Measurements from ENCODE around the gene GGA2.
A peak's percentile ranks its signal among the peaks of the same experiment; 100 is the strongest.
"Not testable (repeated sequence)": the region's sequence is repeated elsewhere in the genome, so short reads cannot be mapped to it uniquely, and the experiment has no call there.

The GGA2 gene

DNA sequence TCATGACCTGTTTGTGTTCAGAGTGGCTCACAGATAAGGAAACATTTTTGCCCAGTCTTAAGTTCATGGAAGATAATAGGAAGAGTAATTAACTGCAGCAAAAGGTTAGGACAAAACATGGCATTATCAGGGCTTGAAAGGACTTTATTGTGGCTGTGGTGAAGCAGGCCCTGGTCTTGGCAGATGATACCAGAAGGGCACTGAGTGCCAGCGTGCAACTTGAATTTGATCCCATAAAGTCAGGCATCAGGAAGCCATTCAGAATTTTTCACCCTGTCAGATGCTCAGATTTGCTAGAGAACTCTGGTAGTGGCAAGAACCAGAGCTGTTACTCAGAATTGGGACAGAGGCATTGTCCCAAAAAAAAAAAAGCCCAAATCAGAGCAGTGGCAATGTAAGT is 46.1 kb downstream of the GGA2 start:
- DNase-seq, result no peak

DNA sequence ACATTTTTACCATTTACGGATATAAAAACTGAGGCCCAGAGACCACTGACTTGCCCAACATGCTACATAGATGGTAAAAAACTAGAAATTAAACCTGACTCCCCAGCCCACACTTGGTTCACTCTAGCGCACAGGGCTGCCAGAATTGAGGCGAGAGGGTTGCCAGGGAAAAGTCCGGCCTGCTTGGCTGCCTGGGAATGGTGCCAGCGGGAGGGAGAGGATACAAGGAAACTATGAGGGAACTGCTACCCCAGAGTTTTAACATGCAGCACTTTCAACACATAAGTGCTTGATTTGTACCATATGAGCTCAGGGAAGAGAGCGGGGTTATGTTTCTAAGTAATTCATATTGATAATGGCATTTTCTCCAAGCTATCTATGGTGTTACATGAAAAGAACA is 47.3 kb downstream of the GGA2 start:
- DNase-seq, result not testable (repeated sequence)

DNA sequence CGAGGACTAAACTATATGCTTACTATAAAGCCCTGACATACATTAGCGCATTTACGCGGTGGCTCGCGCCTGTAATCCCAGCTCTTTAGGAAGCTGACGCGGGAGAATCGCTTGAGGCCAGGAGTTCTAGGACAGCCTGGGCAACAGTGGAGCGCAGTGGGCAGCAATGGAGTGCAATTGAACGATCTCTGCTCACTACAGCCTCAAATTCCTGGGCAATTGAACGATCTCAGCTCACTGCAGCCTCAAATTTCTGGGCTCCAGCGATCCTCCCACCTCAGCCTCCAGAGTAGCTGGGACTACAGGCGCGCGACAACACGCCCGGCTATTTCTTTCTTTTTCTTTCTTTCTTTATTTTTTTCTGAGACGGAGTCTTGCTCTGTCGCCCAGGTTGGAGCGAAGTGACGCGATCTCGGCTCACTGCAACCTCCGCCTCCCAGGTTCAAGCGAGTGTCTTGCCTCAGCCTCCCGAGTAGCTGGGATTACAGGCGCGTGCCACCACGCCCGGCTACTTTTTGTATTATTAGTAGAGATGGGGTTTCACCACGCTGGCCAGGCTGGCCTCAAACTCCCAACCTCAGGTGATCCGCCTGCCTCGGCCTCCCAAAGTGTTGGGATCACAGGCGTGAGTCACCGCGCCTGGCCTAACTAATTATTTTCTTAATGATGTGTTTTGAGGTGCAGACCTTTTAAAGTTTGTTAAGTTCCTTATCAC is 56.8 kb downstream of the GGA2 start:
- DNase-seq, result no peak

DNA sequence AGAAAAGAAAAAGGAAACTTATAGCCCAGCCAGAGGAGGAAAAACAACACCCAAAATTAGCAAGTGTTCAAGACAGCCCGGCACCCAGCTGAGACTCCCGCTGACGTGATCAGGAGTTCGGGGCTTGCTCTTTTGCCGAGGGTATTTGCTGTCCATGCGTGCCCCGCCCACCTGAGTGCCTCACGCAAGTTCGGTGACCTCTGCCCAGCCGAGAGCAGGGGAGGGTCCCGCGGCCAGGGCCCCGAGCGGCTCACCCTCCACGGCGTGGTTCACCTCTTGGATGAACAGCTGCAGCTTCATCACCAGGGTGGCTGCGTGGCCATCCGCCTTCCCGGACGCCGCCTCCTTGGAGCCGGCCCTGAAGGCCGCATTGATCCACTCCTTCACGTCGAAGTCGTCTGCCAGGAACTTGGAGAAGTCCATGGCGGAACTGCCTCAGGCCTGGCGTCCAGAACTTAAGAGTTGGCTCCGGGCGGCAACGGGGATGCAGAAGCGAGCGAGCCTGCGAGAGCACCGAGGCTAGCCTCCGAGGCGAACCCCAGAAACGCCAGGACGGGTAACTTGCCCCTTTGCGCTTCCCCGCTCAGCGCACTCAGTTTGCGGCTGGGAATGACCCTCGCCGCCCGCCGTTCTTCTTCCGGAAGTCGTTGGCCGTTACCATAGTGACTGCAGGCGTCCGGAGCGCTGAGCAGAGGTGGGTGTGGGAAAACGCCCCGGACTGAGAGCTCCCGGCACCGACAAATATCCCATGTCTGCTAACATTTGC is 57.5 kb downstream of the GGA2 start, which contains the start of gene COG7:
Gene COG7, minus strand, starts transcription at position 618 of the 766 bp plus-strand sequence. Its CDS starts 195 bp downstream, at position 423.
- peak; percentile 80 for DNase-seq

DNA sequence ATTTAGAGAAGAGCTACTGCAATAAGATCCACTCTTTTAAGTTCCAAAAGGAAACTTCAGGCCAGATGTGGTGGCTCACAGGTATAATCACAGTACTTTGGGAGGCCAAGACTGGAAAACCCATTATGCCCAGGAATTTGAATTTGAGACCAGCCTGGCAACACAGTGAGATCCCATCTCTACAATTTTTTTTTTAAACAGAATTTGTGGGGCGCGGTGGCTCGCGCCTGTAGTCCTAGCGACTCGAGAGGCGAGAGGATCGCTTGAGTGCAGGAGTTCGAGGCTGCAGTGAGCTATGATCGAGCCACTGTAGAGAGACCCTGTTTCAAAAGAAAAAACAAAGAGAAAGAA is 58.1 kb downstream of the GGA2 start:
- DNase-seq, result no peak

DNA sequence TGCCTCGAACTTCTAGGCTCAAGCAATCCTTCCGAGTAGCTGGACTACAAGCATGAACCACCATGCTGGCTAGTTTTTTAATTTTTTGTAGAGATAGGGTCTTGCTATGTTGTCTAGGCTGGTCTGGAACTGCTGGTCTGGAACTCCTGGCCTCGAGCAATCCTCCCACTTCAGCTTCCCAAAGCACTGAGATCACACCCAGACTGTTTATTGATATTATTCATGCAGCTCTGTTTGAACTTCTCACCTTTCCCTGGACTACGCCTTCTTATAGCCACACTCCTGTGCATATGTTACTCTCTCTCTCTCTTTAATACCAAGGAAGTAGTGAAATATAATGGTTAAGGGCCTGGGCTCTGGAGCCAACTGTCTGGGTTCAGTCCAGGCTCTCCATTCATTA is 61.9 kb downstream of the GGA2 start:
- no peak for DNase-seq

DNA sequence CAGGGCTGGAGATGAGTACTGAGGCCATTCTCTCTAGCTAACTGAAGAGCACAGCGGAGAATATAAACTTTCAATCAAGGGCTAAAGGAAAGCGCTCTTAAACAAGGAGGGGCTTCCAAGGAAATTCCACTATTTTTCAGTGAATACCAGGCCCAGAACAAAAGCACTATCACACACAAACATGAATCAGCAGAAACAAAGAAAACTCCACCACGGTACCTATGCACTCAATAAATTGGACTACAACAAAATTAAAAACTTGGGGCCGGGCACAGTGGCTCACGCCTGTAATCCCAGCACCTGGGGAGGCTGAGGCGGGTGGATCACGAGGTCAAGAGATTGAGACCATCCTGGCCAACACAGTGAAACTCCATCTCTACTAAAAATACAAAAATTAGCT is 72.8 kb downstream of the GGA2 start:
- DNase-seq, result not testable (repeated sequence)

DNA sequence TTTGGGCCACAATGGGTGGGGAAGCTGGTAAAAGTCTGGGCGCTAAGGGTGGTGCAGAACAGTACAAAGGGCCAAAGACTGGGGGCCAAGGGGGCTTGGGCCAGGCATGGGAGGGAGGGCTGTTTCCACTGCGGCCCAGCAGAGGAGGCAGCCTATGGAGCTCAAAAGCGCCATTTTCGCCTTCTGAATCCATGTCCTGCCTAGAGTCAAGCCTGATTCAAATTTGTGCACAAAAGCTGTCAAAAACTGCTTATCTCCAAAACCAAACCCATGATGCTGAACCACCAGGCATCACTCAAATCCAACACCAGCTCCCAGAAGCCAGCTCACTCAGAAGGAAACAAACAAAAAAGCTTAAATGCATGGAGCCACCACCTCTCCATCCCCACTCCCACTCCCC is 73.3 kb downstream of the GGA2 start:
- no peak for DNase-seq

DNA sequence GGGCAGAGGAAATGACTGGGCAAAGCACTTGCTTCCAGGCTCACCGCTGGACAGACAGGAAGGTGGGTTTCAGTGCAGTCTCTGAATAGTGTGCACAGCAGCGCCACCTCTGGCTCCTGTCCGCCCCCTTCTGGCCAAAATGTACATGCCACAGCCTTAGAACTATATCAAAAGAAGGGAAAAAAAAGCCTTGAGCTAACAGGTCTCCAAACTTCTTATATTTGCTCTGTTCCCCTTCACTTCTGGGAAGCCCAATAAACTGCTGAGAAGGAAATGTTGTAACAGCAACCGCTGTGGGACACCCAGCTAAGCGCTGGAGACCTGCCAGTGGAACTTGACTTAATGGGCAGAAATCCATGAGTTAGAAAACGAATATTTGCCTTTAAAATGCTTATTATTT is 74.8 kb downstream of the GGA2 start:
- peak; percentile 54 for DNase-seq

DNA sequence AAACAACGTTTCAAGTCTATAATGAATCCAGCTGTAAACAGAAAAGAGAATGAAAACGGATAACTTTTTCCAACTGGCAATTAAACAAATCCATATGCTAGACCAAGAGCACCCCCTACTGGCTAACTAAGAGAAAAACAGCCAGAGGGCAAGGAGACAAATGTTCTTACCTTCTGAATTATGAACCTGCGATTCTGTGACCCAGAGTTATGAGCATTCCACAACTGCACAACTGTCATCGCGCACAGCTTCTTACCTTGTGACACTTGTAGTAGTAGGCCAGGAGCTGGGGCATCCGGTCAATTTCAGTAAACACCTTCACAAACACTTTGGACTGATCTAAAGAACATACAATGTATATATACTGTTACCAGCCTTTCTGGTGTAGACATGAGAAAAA is 75.9 kb downstream of the GGA2 start:
- no peak for DNase-seq

DNA sequence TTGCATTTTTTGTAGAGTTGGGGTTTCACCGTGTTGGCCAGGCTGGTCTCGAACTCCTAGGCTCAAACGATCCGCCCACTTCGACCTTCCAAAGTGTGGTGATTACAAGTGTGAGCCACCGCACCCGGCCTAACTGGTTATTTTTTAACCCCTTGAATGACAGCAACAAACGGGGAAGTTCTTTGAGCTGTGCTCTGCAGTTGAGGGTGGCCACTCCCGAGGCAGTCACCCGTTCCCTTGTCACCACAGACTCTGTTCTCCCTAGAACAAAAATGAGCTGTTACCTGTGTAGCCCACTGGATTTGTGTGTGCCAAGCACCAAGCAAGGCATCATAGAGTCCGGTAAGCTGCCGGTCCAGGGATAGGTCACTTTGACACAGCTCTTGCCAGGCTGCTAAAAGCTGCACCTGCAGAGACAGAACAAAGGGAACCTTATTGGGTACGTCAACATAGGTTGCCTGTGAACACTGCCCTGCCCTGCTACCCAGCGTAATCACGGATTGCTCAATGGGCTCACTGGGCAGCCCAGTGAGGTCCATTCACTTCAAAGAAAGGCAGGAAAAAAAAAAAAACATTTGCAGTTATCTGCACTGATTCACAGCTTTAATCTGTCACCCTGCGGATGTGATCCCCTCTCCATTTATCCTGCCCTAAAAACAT is 76.9 kb downstream of the GGA2 start:
- DNase-seq, result no peak

DNA sequence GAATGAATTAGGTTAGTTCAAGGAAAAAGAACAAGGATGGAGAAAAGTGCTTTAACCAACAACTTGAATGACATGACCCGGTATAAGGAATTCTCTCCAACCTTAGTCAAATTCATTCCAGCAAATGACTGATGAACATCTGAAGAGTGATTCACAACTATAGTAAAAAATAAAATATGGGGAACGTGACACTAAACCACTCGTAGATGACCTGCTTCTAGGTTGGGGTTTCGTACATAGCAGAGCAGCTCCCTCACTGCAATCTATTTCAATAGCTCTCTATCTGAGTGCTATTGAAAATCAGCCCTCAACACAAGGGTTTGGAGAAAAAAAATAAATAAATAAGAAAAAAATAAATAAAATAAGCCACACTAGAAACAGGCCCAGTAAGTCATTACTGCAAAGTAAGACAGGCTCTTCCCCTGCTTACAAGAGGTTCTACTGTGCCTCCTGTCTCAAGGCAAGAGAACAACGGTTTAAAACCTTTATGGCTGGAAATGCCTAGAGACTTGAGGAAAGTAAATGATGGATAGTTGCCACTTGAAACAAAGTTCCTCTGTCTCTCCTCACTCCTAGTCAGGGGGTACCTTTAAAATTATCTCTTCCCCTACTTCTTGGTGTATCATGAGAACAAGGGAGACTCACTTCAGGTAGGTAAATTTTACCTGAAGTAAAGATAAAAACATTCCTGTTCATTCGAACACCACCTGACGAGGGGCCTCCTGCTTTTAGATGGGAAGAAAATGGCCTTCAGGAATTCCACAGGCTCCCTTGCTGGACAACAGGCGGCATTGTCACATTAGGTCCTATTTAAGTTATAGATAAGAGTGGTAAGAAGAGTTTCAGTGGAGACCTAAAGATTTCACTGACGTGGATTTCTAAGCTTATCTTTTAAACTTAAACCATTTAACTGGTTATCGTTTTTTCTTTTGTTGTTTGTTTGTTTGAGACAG is 77.8 kb downstream of the GGA2 start:
- DNase-seq, result no peak

DNA sequence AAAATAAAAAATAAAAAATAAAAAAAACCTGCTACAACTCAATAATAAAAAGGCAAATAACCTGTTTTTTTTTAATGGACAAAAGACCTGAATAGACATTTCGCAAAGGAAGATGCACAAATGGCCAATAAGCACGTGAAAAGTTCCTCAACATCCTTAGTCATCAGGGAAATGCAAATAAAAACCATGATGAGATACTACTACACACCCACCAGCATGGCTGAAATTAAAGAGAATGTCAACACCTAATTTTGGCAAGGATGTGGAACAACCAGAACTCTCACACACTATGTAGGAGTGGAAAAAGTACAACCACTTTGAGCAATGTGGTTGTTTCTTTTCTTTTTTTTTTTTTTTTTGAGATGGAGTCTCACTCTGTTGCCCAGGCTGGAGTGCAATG is 81.9 kb downstream of the GGA2 start:
- no peak for DNase-seq

DNA sequence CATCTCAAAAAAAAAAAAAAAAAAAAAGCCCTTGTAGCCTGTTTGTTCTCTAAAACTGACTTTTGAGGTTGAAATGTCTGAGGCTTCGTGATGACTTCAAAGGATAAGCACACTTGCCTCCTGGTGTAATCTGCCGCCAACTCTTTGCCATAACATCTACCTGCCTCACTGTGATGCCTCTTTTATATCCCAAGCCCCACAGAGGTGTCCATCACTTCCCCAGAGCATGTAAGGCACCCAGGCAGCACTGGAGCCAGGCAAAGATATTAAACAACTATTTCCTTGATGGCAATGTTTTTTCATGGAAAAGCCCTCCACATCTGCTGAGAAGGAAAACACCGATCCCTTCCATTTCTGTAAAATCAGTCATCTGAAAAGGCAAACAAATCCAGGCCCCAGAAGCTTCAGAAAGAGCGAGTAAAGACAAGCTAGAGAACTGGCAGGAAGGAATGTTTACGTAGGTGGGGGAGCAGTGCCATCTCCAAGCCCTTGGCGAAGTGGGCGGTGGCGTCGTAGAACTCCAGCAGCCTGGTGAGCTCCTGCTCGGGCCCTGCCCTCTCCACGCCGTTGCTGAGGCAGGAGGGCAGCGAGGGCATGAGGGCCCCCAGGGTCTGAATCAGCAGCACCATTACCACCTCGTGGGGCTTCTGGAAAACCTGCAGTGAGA is 85.9 kb downstream of the GGA2 start:
- no peak for DNase-seq

DNA sequence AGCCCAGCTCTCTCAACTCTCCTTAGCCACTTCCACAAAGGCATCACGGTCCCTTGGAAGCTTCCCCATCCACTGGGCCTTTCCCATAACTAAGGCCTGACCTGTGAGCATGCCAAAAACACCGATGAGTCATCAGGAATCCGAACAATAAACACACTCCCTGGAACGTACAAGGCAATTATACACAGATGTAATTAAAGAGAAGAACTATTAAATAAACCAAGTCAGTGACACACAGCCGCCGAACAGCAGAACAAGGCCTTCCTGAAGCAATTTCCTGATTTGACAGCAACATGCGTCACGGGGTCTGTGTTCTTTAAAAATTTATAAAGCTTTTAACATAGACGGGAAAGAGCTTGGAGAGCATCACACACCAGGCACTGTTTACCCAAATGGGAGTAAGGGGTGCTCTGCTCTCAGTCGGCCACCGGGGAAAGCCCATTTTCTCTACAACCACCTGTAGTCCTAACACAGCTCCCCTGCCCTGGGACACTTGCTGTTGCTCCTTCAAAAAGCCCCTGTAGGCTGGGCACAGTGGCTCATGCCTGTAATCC is 86.7 kb downstream of the GGA2 start:
- DNase-seq, result no peak

DNA sequence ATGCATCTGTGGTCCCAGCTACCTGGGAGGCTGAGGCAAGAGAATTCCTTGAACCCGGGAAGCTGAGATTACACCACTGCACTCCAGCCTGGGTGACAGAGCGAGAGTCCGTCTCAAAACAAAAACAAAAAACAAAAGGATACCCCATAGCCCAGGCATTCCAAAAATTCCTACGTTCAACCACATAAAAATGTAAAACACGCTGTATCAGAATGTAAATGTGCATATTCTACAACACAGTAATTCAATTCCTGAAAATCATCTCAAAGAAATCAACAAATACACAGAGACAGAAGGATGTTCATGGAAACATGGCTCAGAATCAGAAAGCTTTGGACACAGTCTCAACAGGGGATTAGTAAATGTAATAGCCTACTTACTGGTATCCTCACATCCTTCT is 90.3 kb downstream of the GGA2 start:
- DNase-seq, result no peak

DNA sequence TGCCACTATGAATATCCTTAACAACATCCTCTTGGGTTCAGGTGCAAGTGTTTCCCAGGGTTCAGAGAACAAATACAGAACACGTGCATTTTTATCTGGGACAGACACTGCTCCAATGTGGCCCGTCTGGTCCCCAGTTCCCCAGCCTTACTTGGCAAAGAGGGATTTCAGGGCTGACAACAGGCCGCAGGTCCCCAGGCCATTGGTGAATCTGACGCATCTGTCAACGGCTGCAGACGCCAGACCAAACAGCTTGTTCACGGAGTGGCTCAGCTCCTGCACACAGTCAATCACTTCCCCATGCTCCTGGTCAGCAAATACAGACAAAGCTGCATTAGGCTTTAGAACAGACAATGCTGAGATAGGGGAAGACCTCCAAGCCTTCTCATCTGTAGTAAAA is 93.5 kb downstream of the GGA2 start:
- no peak for DNase-seq

DNA sequence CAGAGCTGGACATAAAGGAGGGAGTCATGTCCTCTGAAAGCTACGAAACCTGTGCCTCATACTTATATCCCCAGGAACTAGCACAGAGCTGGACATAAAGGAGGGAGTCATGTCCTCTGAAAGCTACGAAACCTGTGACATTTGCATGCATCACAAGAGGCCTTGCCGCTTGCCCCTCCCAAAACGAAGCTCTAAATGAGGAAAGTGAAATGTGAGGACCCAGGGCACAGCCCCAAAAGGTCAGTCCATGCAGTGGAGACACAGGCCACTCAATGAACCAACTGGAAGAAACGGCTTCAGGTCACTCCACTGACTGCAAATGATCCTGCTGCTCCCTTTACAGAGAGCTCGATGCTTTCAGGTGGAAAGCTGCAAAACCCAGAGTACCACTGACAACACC is 95.6 kb downstream of the GGA2 start:
- DNase-seq, result no peak
